K562 (cell line): Measurements from ENCODE around the gene CRHR2. TPM values are rescaled to one million over a fixed set of nuclear protein-coding genes. Genes with fewer than 3 reads are reported as not detected.

Experiments
- CHD4 ChIP-seq: fragments of 200-600 bp; sonication (generic); IDR thresholded peaks from 3 replicates; pipeline ENCODE4 v1.6.1; 2012; ENCODE audit warnings: low read depth, mild to moderate bottlenecking, mixed read lengths, low read length, inconsistent platforms; ENCODE audit not compliant: insufficient read depth, insufficient replicate concordance, poor library complexity, severe bottlenecking
- CREB1 ChIP-seq, 2 experiments: sonication (generic) in 1 of 2; formaldehyde crosslinking in 1 of 2; IDR thresholded peaks; 2 replicates each; pipeline versions ENCODE4 v1.6.1 to v1.8.0; 2012 to 2022; ENCODE audit warnings: inconsistent platforms in 1 of 2, mild to moderate bottlenecking in 1 of 2, missing genetic modification reagents in 1 of 2, moderate library complexity in 1 of 2
- CREBBP ChIP-seq: IDR thresholded peaks from one replicate; pipeline ENCODE4 v1.6.1; 2012; ENCODE audit warnings: low read depth, mild to moderate bottlenecking, control low read depth, inconsistent platforms, low read length
- DNMT1 ChIP-seq: fragments of 450-650 bp; IDR thresholded peaks from 2 replicates; pipeline ENCODE4 v1.6.1; 2016; ENCODE audit warnings: antibody characterized with exemption, mild to moderate bottlenecking
- EGR1 ChIP-seq: fragments of 450-650 bp; conservative IDR thresholded peaks from 2 replicates; pipeline ENCODE4 v1.6.1; 2017; ENCODE audit warnings: mild to moderate bottlenecking
- ETV6 ChIP-seq, 3 experiments: fragments of 150-350 bp in 1 of 3; sonication (generic) in 1 of 3; formaldehyde crosslinking in 1 of 3; IDR thresholded peaks; 2 replicates each; pipeline versions ENCODE4 v1.6.1 to v1.8.0; 2014 to 2022; ENCODE audit warnings: borderline replicate concordance in 2 of 3, low read depth in 2 of 3, antibody characterized with exemption in 1 of 3, low read length in 1 of 3, mild to moderate bottlenecking in 1 of 3, missing genetic modification reagents in 1 of 3
- HMG20A ChIP-seq: fragments of 450-650 bp; formaldehyde crosslinking; conservative IDR thresholded peaks from 2 replicates; pipeline ENCODE4 v1.4.0; 2020; ENCODE audit warnings: mild to moderate bottlenecking, mixed read lengths
- KDM1A ChIP-seq, 2 experiments: fragments of 450-650 bp; IDR thresholded peaks; 2 replicates each; pipeline ENCODE4 v1.6.1; 2016; ENCODE audit warnings: mild to moderate bottlenecking in 2 of 2
- MAZ ChIP-seq, 2 experiments: fragments of 450-650 bp in 1 of 2; sonication (generic) in 1 of 2; formaldehyde crosslinking; IDR thresholded peaks in 1 of 2; conservative IDR thresholded peaks in 1 of 2; 2 replicates each; pipeline versions ENCODE4 v1.4.0 to v1.5.0; 2020; ENCODE audit warnings: mild to moderate bottlenecking in 1 of 2, missing genetic modification reagents in 1 of 2
- MIER1 ChIP-seq: fragments of 450-650 bp; IDR thresholded peaks from 2 replicates; pipeline ENCODE4 v1.6.1; 2016; ENCODE audit warnings: antibody characterized with exemption, mild to moderate bottlenecking, low read depth
- POLR2AphosphoS2 ChIP-seq: IDR thresholded peaks from 2 replicates; pipeline ENCODE4 v1.6.1; 2012; ENCODE audit warnings: low read length, improper control_type of control experiment
- RBM14 ChIP-seq: fragments of 200-400 bp; formaldehyde crosslinking; IDR thresholded peaks from 2 replicates; pipeline ENCODE4 v1.6.1; 2018; ENCODE audit warnings: low read depth, mild to moderate bottlenecking, low read length, moderate library complexity, borderline replicate concordance; ENCODE audit not compliant: insufficient read depth
- RBM39 ChIP-seq: fragments of 200-400 bp; formaldehyde crosslinking; optimal IDR thresholded peaks from 2 replicates; pipeline ENCODE3; 2018; ENCODE audit warnings: low read depth, low read length
- SP1 ChIP-seq: sonication (generic); formaldehyde crosslinking; IDR thresholded peaks from 2 replicates; pipeline ENCODE4 v1.8.1; 2022; ENCODE audit warnings: mild to moderate bottlenecking, missing genetic modification reagents
- SREBF1 ChIP-seq: fragments of 150-350 bp; IDR thresholded peaks from 2 replicates; pipeline ENCODE4 v1.6.1; 2014; ENCODE audit warnings: antibody characterized with exemption, low read depth, low read length, borderline replicate concordance
- TBP ChIP-seq: optimal IDR thresholded peaks from 2 replicates; pipeline ENCODE3; 2011; ENCODE audit warnings: low read depth, low read length, improper control_type of control experiment
- TCF7 ChIP-seq: sonication (generic); IDR thresholded peaks from 2 replicates; pipeline ENCODE4 v1.6.1; 2016; ENCODE audit warnings: antibody characterized with exemption, borderline replicate concordance
- ZFX ChIP-seq: sonication (generic); formaldehyde crosslinking; IDR thresholded peaks from 2 replicates; pipeline ENCODE4 v1.8.0; 2022; ENCODE audit warnings: mild to moderate bottlenecking, missing genetic modification reagents, moderate library complexity
- ZNF444 ChIP-seq: fragments of 250-450 bp; sonication (Bioruptor Pico); IDR thresholded peaks from 2 replicates; pipeline ENCODE4 v1.4.0; 2020; ENCODE audit warnings: mild to moderate bottlenecking, moderate library complexity
- polyA plus RNA-seq, 8 experiments: library from polyadenylated mRNA; depleted of rRNA in 4 of 8; stranded (reverse) in 5 of 8; unstranded in 3 of 8; fragments of >200 nt; fragmentation: Nextera tagmentation in 2 of 8; fragmentation: Illumina TruSeq in 1 of 8; extraction: Ambion mirVana in 2 of 8; extraction: Trizol in 1 of 8; gene quantifications; 2 replicates each; pipeline versions ENCODE4 v1.2.1 to v1.2.3, GENCODE V29; 2011 to 2014; ENCODE audit warnings: inconsistent platforms in 1 of 8, missing spikeins in 1 of 8
- total RNA-seq, 7 experiments: library from RNA; depleted of rRNA in 6 of 7; stranded (reverse); fragments of >200 nt in 6 of 7; fragmentation: Illumina TruSeq in 2 of 7; extraction: Trizol in 2 of 7; gene quantifications; 2 replicates each; pipeline versions ENCODE4 v1.2.1 to v1.2.3, GENCODE V29; 2011 to 2021; ENCODE audit warnings: low replicate concordance in 1 of 7
- TF ChIP-seq, protein P1 (sequence below): fragments of 250-450 bp; sonication (Bioruptor Pico); IDR thresholded peaks from 2 replicates; pipeline ENCODE4 v1.4.0; 2020; ENCODE audit warnings: mild to moderate bottlenecking, moderate library complexity, borderline replicate concordance
- TF ChIP-seq, protein P2 (sequence below): fragments of 450-650 bp; formaldehyde crosslinking; IDR thresholded peaks from 2 replicates; pipeline ENCODE4 v1.4.0; 2022; ENCODE audit warnings: missing genetic modification characterization
- TF ChIP-seq, protein P3 (sequence below): sonication (generic); formaldehyde crosslinking; IDR thresholded peaks from 2 replicates; pipeline ENCODE4 v1.9.0; 2022; ENCODE audit warnings: mild to moderate bottlenecking, missing genetic modification reagents
- TF ChIP-seq, protein P4 (sequence below): fragments of 250-450 bp; sonication (Bioruptor Pico); IDR thresholded peaks from 2 replicates; pipeline ENCODE4 v1.8.0; 2022; ENCODE audit warnings: moderate library complexity, mild to moderate bottlenecking, inconsistent platforms

The CRHR2 gene
- total and polyA plus RNA-seq, 9 of the 15 experiments (the other 6 are each of a cell fraction or from before 2014, with no cell fraction given), result not detected

GRCh38 chr7:30671793-30672465, 10.3 kb downstream of the CRHR2 start (continued):
- TF ChIP-seq, protein P1, sequence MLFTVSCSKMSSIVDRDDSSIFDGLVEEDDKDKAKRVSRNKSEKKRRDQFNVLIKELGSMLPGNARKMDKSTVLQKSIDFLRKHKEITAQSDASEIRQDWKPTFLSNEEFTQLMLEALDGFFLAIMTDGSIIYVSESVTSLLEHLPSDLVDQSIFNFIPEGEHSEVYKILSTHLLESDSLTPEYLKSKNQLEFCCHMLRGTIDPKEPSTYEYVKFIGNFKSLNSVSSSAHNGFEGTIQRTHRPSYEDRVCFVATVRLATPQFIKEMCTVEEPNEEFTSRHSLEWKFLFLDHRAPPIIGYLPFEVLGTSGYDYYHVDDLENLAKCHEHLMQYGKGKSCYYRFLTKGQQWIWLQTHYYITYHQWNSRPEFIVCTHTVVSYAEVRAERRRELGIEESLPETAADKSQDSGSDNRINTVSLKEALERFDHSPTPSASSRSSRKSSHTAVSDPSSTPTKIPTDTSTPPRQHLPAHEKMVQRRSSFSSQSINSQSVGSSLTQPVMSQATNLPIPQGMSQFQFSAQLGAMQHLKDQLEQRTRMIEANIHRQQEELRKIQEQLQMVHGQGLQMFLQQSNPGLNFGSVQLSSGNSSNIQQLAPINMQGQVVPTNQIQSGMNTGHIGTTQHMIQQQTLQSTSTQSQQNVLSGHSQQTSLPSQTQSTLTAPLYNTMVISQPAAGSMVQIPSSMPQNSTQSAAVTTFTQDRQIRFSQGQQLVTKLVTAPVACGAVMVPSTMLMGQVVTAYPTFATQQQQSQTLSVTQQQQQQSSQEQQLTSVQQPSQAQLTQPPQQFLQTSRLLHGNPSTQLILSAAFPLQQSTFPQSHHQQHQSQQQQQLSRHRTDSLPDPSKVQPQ, result no peak
- TF ChIP-seq ETV6 (IDR thresholded peaks at IDR 0.05; ENCODE audit: borderline replicate concordance in 1 of 2, low read depth in 2 of 2, low read length in 1 of 2) (no peak), ETV6 (CRISPR knock-in tag; IDR thresholded peaks at IDR 0.05; ENCODE audit: borderline replicate concordance) (peak; percentile 66; the same call in 1 of the 2 replicates), HMG20A (CRISPR knock-in tag) (no peak), TCF7 (no peak), CREBBP (no peak), KDM1A (IDR thresholded peaks at IDR 0.05) (no peak), POLR2AphosphoS2 (no peak), SP1 (CRISPR knock-in tag) (peak; percentile 47; the same call in 1 of the 2 replicates), EGR1 (no peak), CHD4 (no peak), RBM14 (no peak), DNMT1 (no peak), CREB1 (IDR thresholded peaks at IDR 0.05) (no peak), CREB1 (CRISPR knock-in tag; IDR thresholded peaks at IDR 0.05) (peak; percentile 33; the same call in 1 of the 2 replicates), TBP (no peak), ZFX (CRISPR knock-in tag) (peak; percentile 32; the same call in 1 of the 2 replicates), SREBF1 (0 out of 2 replicates have a peak, but pooled peaks have one; percentile 22), MAZ (CRISPR knock-in tag; conservative IDR thresholded peaks at IDR 0.05 in 1 of 2, IDR thresholded peaks at IDR 0.05 in 1 of 2) (peak; percentile 34 to 96; a peak in 3 of 4 replicates), ZNF444 (0 out of 2 replicates have a peak, but pooled peaks have one; percentile 42), MIER1 (peak; percentile 99), RBM39 (no peak)
- TF ChIP-seq, protein P2, sequence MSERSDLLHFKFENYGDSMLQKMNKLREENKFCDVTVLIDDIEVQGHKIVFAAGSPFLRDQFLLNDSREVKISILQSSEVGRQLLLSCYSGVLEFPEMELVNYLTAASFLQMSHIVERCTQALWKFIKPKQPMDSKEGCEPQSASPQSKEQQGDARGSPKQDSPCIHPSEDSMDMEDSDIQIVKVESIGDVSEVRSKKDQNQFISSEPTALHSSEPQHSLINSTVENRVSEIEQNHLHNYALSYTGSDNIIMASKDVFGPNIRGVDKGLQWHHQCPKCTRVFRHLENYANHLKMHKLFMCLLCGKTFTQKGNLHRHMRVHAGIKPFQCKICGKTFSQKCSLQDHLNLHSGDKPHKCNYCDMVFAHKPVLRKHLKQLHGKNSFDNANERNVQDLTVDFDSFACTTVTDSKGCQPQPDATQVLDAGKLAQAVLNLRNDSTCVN (CRISPR knock-in tag), result no peak
- TF ChIP-seq, protein P3, sequence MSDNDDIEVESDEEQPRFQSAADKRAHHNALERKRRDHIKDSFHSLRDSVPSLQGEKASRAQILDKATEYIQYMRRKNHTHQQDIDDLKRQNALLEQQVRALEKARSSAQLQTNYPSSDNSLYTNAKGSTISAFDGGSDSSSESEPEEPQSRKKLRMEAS (CRISPR knock-in tag), result no peak
- TF ChIP-seq, protein P4, sequence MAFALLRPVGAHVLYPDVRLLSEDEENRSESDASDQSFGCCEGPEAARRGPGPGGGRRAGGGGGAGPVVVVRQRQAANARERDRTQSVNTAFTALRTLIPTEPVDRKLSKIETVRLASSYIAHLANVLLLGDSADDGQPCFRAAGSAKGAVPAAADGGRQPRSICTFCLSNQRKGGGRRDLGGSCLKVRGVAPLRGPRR (CRISPR knock-in tag), result no peak
